Measurements from ENCODE around the gene TEX19. TPM values are rescaled to one million over a fixed set of nuclear protein-coding genes. Genes with fewer than 3 reads are reported as not detected.
A peak's percentile ranks its signal among the peaks of the same experiment; 100 is the strongest.
"Not testable (repeated sequence)": the region's sequence is repeated elsewhere in the genome, so short reads cannot be mapped to it uniquely, and the experiment has no call there.

Gene TEX19
- total and polyA plus RNA-seq, 9 of the 15 experiments (the other 6 are each of a cell fraction or from before 2014, with no cell fraction given) = 0.10 to 4.9 (median 1.9) TPM

- DNase-seq (ENCODE audit: extremely low read depth in 1 of 4, low spot score in 3 of 4); H3K4me2 ChIP-seq (ENCODE audit: insufficient read depth, low read length); POLR2A ChIA-PET; in situ Hi-C loops (cut with MboI); H3K4me3 ChIP-seq; H3K9me3 ChIP-seq (replicated peaks; ENCODE audit: control insufficient read depth, insufficient read depth, low read depth, low read length); H2AFZ ChIP-seq (ENCODE audit: low read depth, low read length); BruUV-seq (replicated peaks); H3K27ac ChIP-seq (ENCODE audit: extremely low read depth, low read depth, low read length); H4K20me1 ChIP-seq (replicated peaks; ENCODE audit: control insufficient read depth, insufficient read depth, low read length); FAIRE-seq; H3K27me3 ChIP-seq (ENCODE audit: control insufficient read depth in 2 of 2, insufficient read depth in 2 of 2, low read length in 2 of 2); H3K79me2 ChIP-seq (ENCODE audit: control insufficient read depth, insufficient read depth, low read length); H3K9me1 ChIP-seq (ENCODE audit: control insufficient read depth, insufficient read depth, low read length); CTCF ChIA-PET (ENCODE audit: low intra/inter-chr PET ratio); ATAC-seq; H3K9ac ChIP-seq (ENCODE audit: insufficient read depth in 1 of 2, low read depth in 2 of 2, low read length in 2 of 2); H3K36me3 ChIP-seq (ENCODE audit: control insufficient read depth, insufficient read depth, low read length): not testable (repeated sequence)
- intact Hi-C loops (cut with micrococcal nuclease) = loop anchor here (10.0 kb wide), 1 partner anchor 135 kb away; no protein-coding TSS in a partner anchor
- TF ChIP-seq BCOR (IDR thresholded peaks at IDR 0.05) = peak; percentile 93
- H3K4me1 ChIP-seq (replicated peaks in 1 of 2; ENCODE audit: control insufficient read depth in 2 of 2, insufficient read depth in 2 of 2, low read length in 2 of 2) = peaks cover 7 to 26% of the 10 kb centered on the region in 2 experiments; a peak in 4 of 5 replicates
- WGBS (ENCODE audit: insufficient coverage, low coverage, missing lambda C conversion rate) = 43% methylated on average over 1 of the region's 1 CpG
Observed at GRCh38 chr17:82359451-82360074, 516 bp downstream of the TEX19 start.

GRCh38 chr17:82361885-82362633 is 3.0 kb downstream of the TEX19 start:
- CTCF ChIA-PET (ENCODE audit: low intra/inter-chr PET ratio) = no interaction called here
- no TSS peak for BruUV-seq (replicated peaks)
- peaks cover 12 to 24% of the 10 kb centered on the region in 2 experiments; a peak in 4 of 5 replicates for H3K4me1 ChIP-seq (replicated peaks in 1 of 2; ENCODE audit: control insufficient read depth in 2 of 2, insufficient read depth in 2 of 2, low read length in 2 of 2)
- H3K9ac ChIP-seq (ENCODE audit: insufficient read depth in 1 of 2, low read depth in 2 of 2, low read length in 2 of 2) = no peak overlapping the region
- WGBS (ENCODE audit: insufficient coverage, low coverage, missing lambda C conversion rate) = 69% methylated on average over 6 of the region's 6 CpGs
- intact Hi-C loops (cut with micrococcal nuclease) (no loop called here), in situ Hi-C loops (cut with MboI) (no loop called here)
- H3K27me3 ChIP-seq (ENCODE audit: control insufficient read depth in 2 of 2, insufficient read depth in 2 of 2, low read length in 2 of 2) = no peaks in the 10 kb centered on the region
- TF ChIP-seq ZNF347 (CRISPR knock-in tag; IDR thresholded peaks at IDR 0.05; ENCODE audit: low read depth) (no peak), ZSCAN32 (CRISPR knock-in tag; IDR thresholded peaks at IDR 0.05) (no peak), ZBTB33 (CRISPR knock-in tag; IDR thresholded peaks at IDR 0.05) (no peak), GABPA (tag; conservative IDR thresholded peaks at IDR 0.05; ENCODE audit: low read depth) (no peak), SRSF7 (optimal IDR thresholded peaks at IDR 0.05; ENCODE audit: low read depth, low read length) (no peak), MCM2 (IDR thresholded peaks at IDR 0.05; ENCODE audit: low read depth) (no peak), TSHZ1 (CRISPR knock-in tag; IDR thresholded peaks at IDR 0.05) (no peak)
- no peak overlapping the region for H3K27ac ChIP-seq (ENCODE audit: extremely low read depth, low read depth, low read length)
- no peaks in the 10 kb centered on the region for H4K20me1 ChIP-seq (replicated peaks; ENCODE audit: control insufficient read depth, insufficient read depth, low read length)
- no peaks in the 10 kb centered on the region for H3K9me1 ChIP-seq (ENCODE audit: control insufficient read depth, insufficient read depth, low read length)
- H3K9me3 ChIP-seq (replicated peaks; ENCODE audit: control insufficient read depth, insufficient read depth, low read depth, low read length) = no peaks in the 10 kb centered on the region
- DNase-seq (ENCODE audit: extremely low read depth in 1 of 4, low spot score in 3 of 4) = no peak
- no peak for FAIRE-seq
- no peak overlapping the region for H3K4me3 ChIP-seq
- H3K36me3 ChIP-seq (ENCODE audit: control insufficient read depth, insufficient read depth, low read length) = no peaks in the 10 kb centered on the region
- POLR2A ChIA-PET = interaction anchor here (0.7 to 1.3 kb wide), 5 partner anchors 8 to 127 kb away, joined by 3 to 4 read pairs (median 3); no protein-coding TSS in a partner anchor
- H3K4me2 ChIP-seq (ENCODE audit: insufficient read depth, low read length) = no peak overlapping the region
- ATAC-seq = no peak
- H2AFZ ChIP-seq (ENCODE audit: low read depth, low read length) = no peak overlapping the region
- H3K79me2 ChIP-seq (ENCODE audit: control insufficient read depth, insufficient read depth, low read length) = no peaks in the 10 kb centered on the region
